Activated naive CD4-positive, alpha-beta T cell treated with anti-CD3 and anti-CD28 coated beads for 36 hours (primary cell): ENCODE results near the gene DNAAF3. TPM values are rescaled to one million over a fixed set of nuclear protein-coding genes. Genes with fewer than 3 reads are reported as not detected.

Experiments
- CTCF ChIA-PET: fragments of 350-600 bp; sonication (Branson Sonifier 250); formaldehyde crosslinking; loops from one replicate; lab custom pipeline; 2021; ENCODE audit warnings: antibody characterized with exemption; lab: Charles Lee
- DNase-seq: peaks from one replicate; pipeline ENCODE4 v3.0.0-alpha.2; 2020
- H3K27ac Mint-ChIP-seq: one replicate; pipeline ENCODE4 v1.8.0; 2021; ENCODE audit warnings: mild to moderate bottlenecking, mixed read lengths
- H3K27me3 Mint-ChIP-seq: one replicate; pipeline ENCODE4 v1.8.0; 2021; ENCODE audit warnings: low read depth, mixed read lengths
- H3K36me3 Mint-ChIP-seq: one replicate; pipeline ENCODE4 v1.8.0; 2021; ENCODE audit warnings: low read depth, mixed read lengths
- H3K4me1 Mint-ChIP-seq: one replicate; pipeline ENCODE4 v1.8.0; 2021; ENCODE audit warnings: low read depth, mixed read lengths
- H3K4me3 Mint-ChIP-seq: one replicate; pipeline ENCODE4 v1.8.0; 2021; ENCODE audit warnings: mild to moderate bottlenecking, moderate library complexity, mixed read lengths
- H3K9me3 Mint-ChIP-seq: one replicate; pipeline ENCODE4 v1.8.0; 2021; ENCODE audit warnings: mixed read lengths
- intact Hi-C: fragments of 100-400 bp; cut with micrococcal nuclease; formaldehyde crosslinking; loops from one replicate; pipeline ENCODE4 v1.15.1; 2023
- total RNA-seq, 2 experiments: library from RNA; stranded (reverse); gene quantifications; one replicate each; pipeline ENCODE4 v1.2.3, GENCODE V29; 2021

The DNAAF3 gene
- total RNA-seq, 2 experiments from 2014 or later, result not detected

GRCh38 chr19:55145232-55145631 lies 21.2 kb downstream of the DNAAF3 start:
- DNase-seq, result no peak
- no peaks in the 10 kb centered on the region for H3K9me3 Mint-ChIP-seq
- H3K4me1 Mint-ChIP-seq, result peaks cover 8% of the 10 kb centered on the region
- CTCF ChIA-PET, result interaction anchor here (0.6 kb wide), 1 partner anchor 276 kb away, joined by 3 read pairs; no protein-coding TSS in a partner anchor
- peaks cover 58% of the 10 kb centered on the region for H3K27me3 Mint-ChIP-seq
- H3K36me3 Mint-ChIP-seq, result no peaks in the 10 kb centered on the region
- intact Hi-C loops, result loop anchor here (10.0 kb wide), 1 partner anchor 460 kb away; the partner anchor contains the start of genes ZNF524 and ZNF865
- no peak overlapping the region for H3K27ac Mint-ChIP-seq
- no peak overlapping the region for H3K4me3 Mint-ChIP-seq

DNA sequence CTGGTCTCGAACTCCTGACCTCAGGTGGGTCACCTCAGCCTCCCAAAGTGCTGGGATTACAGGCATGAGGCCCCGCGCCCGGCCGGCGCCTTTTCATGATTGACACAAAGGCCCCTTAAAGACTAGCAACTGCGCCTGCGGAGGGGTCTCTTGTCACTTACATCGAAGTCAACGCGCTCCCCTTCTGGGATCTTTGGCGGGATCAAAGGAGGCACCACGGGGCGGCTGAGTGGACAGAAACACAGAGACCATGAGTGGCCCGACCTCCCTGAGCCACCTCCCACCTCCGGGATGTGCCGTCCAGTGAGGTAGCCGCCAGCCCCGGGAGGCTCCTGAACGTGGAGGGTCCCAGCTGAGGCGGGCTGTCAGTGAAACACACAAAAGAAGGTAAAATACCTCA lies 24.7 kb downstream of the DNAAF3 start:
- Mint-ChIP-seq H3K4me1 (peaks cover 8% of the 10 kb centered on the region), H3K9me3 (no peaks in the 10 kb centered on the region), H3K27ac (no peak overlapping the region), H3K4me3 (no peak overlapping the region), H3K27me3 (peaks cover 44% of the 10 kb centered on the region), H3K36me3 (no peaks in the 10 kb centered on the region)
- CTCF ChIA-PET, result interaction anchor here (0.6 to 3.0 kb wide), 13 partner anchors 9 to 709 kb away, joined by 3 to 24 read pairs (median 4); partner anchors contain the start of genes DNAAF3 and TNNI3
- intact Hi-C loops, result loop anchor here (1.0 to 10.0 kb wide), 4 partner anchors 19 to 463 kb away; partner anchors contain the start of genes ZNF524 and ZNF865
- DNase-seq, result no peak

- no peak overlapping the region for H3K4me3 Mint-ChIP-seq
- no peak for DNase-seq
- H3K36me3 Mint-ChIP-seq, result no peaks in the 10 kb centered on the region
- no peaks in the 10 kb centered on the region for H3K9me3 Mint-ChIP-seq
- CTCF ChIA-PET, result interaction anchor here (0.7 kb wide), 1 partner anchor 256 kb away, joined by 5 read pairs; no protein-coding TSS in a partner anchor
- H3K27ac Mint-ChIP-seq, result no peak overlapping the region
- peaks cover 31% of the 10 kb centered on the region for H3K27me3 Mint-ChIP-seq
- H3K4me1 Mint-ChIP-seq, result peaks cover 3% of the 10 kb centered on the region
- intact Hi-C loops, result no loop called here
These were observed 28.5 kb downstream of the DNAAF3 start for GRCh38 chr19:55137915-55138314.

DNA sequence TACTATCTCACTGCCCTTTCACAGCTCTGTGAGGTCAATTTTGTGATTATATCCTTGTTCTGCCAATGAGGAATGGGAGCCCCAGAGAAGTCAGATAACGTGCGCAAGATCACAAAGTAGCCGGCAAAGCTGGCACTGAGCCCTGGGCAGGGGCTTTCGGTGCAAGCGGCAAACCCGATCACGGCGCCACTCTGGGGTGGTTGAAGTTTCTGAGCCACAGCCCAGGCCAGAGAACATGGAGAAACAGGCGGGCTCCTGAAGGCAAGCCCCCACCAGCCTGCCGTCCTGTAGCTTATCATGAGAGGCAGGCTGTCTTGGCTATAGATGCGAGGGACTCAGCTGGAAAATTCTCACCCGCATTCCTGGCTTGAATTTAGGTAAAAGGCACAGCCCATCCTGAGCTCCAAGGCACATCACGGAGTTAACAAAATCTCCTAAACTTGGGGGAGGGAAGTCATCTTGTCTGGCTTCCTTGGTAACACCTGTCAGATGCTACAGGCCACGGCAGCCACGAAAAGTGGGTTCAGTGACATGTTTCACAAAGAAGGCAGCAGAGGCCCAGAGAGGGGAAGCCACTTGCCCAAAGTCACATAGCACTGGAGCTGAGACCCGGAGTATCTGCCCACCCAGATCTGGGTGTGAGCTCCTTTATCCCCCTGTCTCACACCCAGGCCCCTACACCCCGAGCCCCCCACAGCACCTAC lies 29.9 kb downstream of the DNAAF3 start:
- Mint-ChIP-seq H3K9me3 (no peaks in the 10 kb centered on the region), H3K4me3 (no peak overlapping the region), H3K36me3 (no peaks in the 10 kb centered on the region), H3K27ac (no peak overlapping the region), H3K4me1 (peaks cover 3% of the 10 kb centered on the region), H3K27me3 (peaks cover 34% of the 10 kb centered on the region)
- DNase-seq, result no peak
- CTCF ChIA-PET, result interaction anchor here (0.9 to 1.9 kb wide), 2 partner anchors 24 to 49 kb away, joined by 3 to 7 read pairs; no protein-coding TSS in a partner anchor
- intact Hi-C loops, result no loop called here

DNA sequence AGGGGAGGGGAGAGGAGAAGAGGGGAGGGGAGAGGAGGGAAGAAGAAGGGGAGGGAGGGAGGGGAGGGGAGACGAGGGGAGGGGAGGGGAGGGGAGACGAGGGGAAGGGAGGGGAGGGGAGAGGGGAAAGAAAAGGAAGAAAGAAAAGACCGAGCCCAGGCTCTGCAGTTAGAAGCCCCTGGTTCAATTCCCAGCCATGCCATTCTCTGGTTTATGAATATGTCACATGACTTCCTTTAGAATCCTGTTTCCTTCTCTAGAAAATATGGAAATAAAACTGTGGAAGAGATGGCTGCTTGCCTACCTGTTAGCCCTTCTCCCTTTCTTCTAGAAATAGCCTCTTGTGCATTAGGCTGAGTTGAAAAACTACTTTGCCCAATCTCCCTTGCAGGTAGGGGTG lies 31.7 kb downstream of the DNAAF3 start:
- Mint-ChIP-seq H3K4me1 (no peaks in the 10 kb centered on the region), H3K36me3 (no peaks in the 10 kb centered on the region), H3K27ac (no peak overlapping the region), H3K9me3 (no peaks in the 10 kb centered on the region), H3K27me3 (peaks cover 37% of the 10 kb centered on the region), H3K4me3 (no peak overlapping the region)
- intact Hi-C loops, result no loop called here
- no peak for DNase-seq
- CTCF ChIA-PET, result interaction anchor here (0.7 kb wide), 1 partner anchor 481 kb away, joined by 4 read pairs; no protein-coding TSS in a partner anchor

GRCh38 chr19:55133639-55134444 lies 32.6 kb downstream of the DNAAF3 start:
- H3K4me3 Mint-ChIP-seq, result no peak overlapping the region
- no peaks in the 10 kb centered on the region for H3K4me1 Mint-ChIP-seq
- intact Hi-C loops, result no loop called here
- peaks cover 35% of the 10 kb centered on the region for H3K27me3 Mint-ChIP-seq
- no peak for DNase-seq
- no peak overlapping the region for H3K27ac Mint-ChIP-seq
- H3K36me3 Mint-ChIP-seq, result no peaks in the 10 kb centered on the region
- CTCF ChIA-PET, result interaction anchor here (1.2 kb wide), 1 partner anchor 10 kb away, joined by 3 read pairs; no protein-coding TSS in a partner anchor
- no peaks in the 10 kb centered on the region for H3K9me3 Mint-ChIP-seq

- CTCF ChIA-PET, result interaction anchor here (0.9 to 1.3 kb wide), 3 partner anchors 9 to 47 kb away, joined by 3 to 4 read pairs (median 4); no protein-coding TSS in a partner anchor
- intact Hi-C loops, result no loop called here
- Mint-ChIP-seq H3K9me3 (no peaks in the 10 kb centered on the region), H3K27me3 (peaks cover 35% of the 10 kb centered on the region), H3K4me3 (no peak overlapping the region), H3K4me1 (no peaks in the 10 kb centered on the region), H3K27ac (no peak overlapping the region), H3K36me3 (no peaks in the 10 kb centered on the region)
- no peak for DNase-seq
These were observed 33.8 kb downstream of the DNAAF3 start for GRCh38 chr19:55132453-55133129.

DNA sequence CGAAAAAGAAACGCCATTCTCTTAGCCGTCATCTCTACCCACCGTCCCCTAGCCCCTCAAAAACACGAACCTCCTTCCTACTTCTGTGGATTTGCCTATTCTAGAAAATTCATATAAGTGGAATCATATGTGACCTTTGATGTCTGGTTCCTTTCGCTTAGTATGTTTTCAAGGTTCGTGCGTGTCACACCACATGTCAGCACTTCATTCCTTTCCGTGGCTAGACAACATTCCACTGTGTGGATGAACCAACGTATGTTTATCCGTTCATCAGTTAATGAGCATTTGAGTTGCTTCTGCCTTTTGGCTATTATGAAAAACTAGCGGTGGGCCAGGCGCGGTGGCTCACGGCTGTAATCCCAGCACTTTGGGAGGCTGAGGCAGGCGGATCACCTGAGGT lies 35.0 kb downstream of the DNAAF3 start:
- Mint-ChIP-seq H3K9me3 (no peaks in the 10 kb centered on the region), H3K4me1 (no peaks in the 10 kb centered on the region), H3K36me3 (no peaks in the 10 kb centered on the region), H3K27ac (no peak overlapping the region), H3K27me3 (peaks cover 40% of the 10 kb centered on the region), H3K4me3 (no peak overlapping the region)
- CTCF ChIA-PET, result no interaction called here
- no peak for DNase-seq
- intact Hi-C loops, result no loop called here

DNA sequence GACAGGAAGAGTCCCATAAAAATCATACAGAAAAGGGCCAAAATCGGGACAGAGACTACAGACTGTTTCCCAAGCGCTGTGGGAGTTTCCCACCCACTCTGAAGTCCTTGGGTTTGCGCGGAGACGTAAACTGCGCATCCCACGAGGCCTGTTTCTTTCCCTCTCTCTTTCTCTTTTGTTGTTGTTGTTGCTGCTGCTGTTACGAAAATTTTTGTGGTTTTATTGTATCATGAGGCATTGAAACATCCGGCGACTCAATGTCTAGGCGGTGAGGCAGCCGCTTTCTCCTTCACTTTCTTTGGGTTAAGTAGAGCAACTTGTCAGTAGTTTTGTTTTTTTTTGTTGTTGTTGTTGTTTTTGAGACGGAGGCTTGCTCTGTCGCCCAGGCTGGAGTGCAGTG lies 47.4 kb downstream of the DNAAF3 start:
- intact Hi-C loops, result loop anchor here (5.0 kb wide), 1 partner anchor 112 kb away; no protein-coding TSS in a partner anchor
- Mint-ChIP-seq H3K36me3 (no peaks in the 10 kb centered on the region), H3K4me1 (peaks cover 23% of the 10 kb centered on the region), H3K27me3 (peaks cover 4% of the 10 kb centered on the region), H3K4me3 (peak overlapping the region; percentile 98), H3K27ac (peak overlapping the region; percentile 28), H3K9me3 (no peaks in the 10 kb centered on the region)
- peak; percentile 10 for DNase-seq
- CTCF ChIA-PET, result interaction anchor here (0.6 to 1.2 kb wide), 2 partner anchors 99 to 265 kb away, joined by 3 read pairs; partner anchors contain the start of gene TMEM238

- H3K4me1 Mint-ChIP-seq, result peaks cover 23% of the 10 kb centered on the region
- peak overlapping the region; percentile 90 for H3K27ac Mint-ChIP-seq
- peak; percentile 67 for DNase-seq
- H3K9me3 Mint-ChIP-seq, result no peaks in the 10 kb centered on the region
- peak overlapping the region; percentile 98 for H3K4me3 Mint-ChIP-seq
- H3K27me3 Mint-ChIP-seq, result peaks cover 2% of the 10 kb centered on the region
- intact Hi-C loops, result loop anchor here (5.0 kb wide), 1 partner anchor 111 kb away; no protein-coding TSS in a partner anchor
- CTCF ChIA-PET, result interaction anchor here (0.6 to 1.2 kb wide), 2 partner anchors 137 to 266 kb away, joined by 3 read pairs; partner anchors contain the start of gene TMEM238
- no peaks in the 10 kb centered on the region for H3K36me3 Mint-ChIP-seq
These were observed 47.9 kb downstream of the DNAAF3 start for GRCh38 chr19:55118401-55118991.

GRCh38 chr19:55117663-55118391 lies 48.6 kb downstream of the DNAAF3 start:
- Mint-ChIP-seq H3K36me3 (no peaks in the 10 kb centered on the region), H3K4me3 (peak overlapping the region; percentile 98), H3K4me1 (peaks cover 23% of the 10 kb centered on the region), H3K27me3 (peaks cover 2% of the 10 kb centered on the region), H3K9me3 (no peaks in the 10 kb centered on the region), H3K27ac (peak overlapping the region; percentile 90)
- DNase-seq, result peak; percentile 99
- CTCF ChIA-PET, result interaction anchor here (0.6 to 1.2 kb wide), 2 partner anchors 138 to 267 kb away, joined by 3 read pairs; partner anchors contain the start of gene TMEM238
- intact Hi-C loops, result loop anchor here (1.0 to 5.0 kb wide), 10 partner anchors 37 to 653 kb away; partner anchors contain the start of genes HSPBP1, KMT5C, PPP6R1 and RPL28
